Renal cortex interstitium (tissue), 11 donors: Measurements from ENCODE around the gene CADPS2. TPM values are rescaled to one million over a fixed set of nuclear protein-coding genes. Genes with fewer than 3 reads are reported as not detected.
"Not testable (repeated sequence)": the region's sequence is repeated elsewhere in the genome, so short reads cannot be mapped to it uniquely, and the experiment has no call there.

ENCODE experiments used
- DNase-seq, 11 donors: peaks; one replicate each; pipeline ENCODE4 v3.0.0-alpha.2; 2013; ENCODE audit warnings: low read depth in 9 of 11, low spot score in 4 of 11; ENCODE audit errors: extremely low read depth in 1 of 11
- polyA plus RNA-seq, 3 donors: library from polyadenylated mRNA; unstranded; fragments of 120-200 nt; gene quantifications; one replicate each; pipeline ENCODE4 v1.2.1, GENCODE V29; 2013; ENCODE audit not compliant: insufficient read length in 3 of 3

CADPS2 gene
- polyA plus RNA-seq, 3 donors = 54.7 to 67.2 (median 63.4) TPM

DNA sequence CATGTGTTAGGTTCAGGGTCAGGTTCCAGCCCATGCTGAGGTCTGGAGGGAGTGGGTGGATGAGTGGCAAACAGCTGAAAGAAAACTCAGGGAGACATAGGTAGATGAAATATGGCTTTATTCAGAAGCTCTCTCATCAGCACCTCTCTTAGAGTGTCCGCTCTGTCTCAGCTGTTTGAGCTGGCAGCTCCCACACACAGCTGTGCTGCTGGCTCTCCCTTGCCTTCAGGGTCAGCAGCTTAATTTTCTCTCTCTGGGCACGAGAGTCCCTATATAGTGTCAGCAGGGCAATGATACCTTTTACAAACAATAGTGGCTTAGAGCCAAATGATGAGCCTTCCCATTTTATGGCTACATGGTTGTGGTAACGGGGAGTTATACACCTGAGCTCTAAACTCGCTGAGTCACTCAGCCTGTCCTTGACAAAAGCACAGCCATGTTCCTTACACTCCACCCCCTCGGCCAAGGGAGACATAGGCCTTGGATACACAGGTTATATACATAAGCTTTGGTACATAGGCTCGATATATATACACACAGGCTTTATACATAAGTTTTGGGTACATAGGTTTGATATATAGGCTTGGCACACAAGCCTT, 197.8 kb downstream of the CADPS2 start:
- DNase-seq = peak in 6 of 11 donors; percentile 18 to 39 (median 33)

DNA sequence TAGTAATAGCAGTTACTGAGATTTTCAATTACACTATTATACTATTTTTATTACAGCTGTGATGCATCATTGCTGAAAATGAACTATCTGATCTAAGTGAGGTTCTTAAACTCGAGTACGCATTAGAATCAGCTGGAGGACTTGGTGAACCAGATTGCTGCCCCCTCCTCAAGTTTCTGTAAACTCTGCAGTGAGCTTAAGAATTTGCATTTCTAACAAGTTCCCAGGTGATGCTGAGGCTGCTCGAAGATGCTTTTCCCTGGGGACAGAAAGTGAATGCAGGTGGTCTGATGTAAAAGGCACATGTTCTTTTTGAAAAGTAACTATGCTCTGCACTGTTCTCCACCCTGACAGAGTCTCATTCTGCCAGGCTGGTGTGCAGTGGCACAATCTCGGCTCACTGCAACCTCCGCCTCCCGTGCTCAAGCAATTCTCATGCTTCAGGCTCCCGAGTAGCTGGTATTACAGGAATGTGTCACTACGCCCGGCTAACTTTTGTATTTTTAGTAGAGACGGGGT, 199.8 kb downstream of the CADPS2 start:
- DNase-seq = no peak

DNA sequence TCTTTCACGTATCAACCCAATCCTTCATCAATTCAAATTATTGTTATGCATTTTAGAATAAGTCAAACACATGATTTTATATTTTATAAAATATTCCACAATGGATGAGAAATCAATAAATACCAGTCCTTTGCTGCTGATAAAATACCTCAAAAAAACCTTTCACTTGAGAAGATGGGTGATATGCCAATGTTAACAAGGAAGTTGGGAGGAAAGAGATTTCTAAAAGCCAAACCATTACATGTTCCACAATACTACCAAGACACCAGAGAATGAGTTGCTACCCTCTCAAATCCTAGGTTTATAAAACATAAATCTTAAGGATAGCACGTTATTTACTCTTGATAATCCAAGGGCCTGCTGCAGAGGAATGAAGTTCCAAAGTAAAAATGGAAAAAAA, 201.8 kb downstream of the CADPS2 start:
- DNase-seq = no peak

DNA sequence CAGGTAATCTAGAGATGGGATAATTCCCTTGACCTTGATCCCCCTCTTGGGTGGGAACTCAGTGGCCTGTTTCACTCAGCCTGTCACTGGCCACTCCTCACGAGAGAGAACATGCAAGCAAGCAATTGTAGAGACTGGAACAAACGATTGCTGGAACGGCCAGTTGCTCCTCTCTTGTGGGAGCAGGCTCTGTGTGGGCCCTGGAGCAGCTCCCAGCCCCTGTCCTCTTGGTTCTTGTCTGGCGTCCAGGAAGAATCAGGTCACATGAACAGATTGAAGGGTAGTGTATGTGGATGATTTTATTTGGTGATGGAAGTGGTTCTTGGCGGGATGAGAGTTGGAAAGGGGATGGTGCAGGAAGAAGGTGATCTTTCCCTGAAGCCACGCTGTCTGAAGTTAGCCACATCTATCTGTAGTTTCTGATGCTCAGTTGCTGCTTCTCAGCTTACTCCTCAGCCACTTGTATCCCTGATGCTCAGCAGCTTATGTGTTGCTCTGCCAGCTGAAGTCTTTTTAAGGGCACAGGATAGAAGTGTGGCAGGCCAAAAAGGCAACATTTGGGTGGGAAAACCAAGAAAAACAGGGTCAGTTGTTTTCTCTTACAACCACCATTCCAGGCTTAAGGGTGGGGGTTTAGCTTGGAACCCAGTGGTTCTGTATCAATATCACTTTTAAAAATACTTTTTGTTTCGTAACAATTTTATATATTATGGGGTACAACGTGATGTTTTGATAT, 203.3 kb downstream of the CADPS2 start:
- no peak for DNase-seq

DNA sequence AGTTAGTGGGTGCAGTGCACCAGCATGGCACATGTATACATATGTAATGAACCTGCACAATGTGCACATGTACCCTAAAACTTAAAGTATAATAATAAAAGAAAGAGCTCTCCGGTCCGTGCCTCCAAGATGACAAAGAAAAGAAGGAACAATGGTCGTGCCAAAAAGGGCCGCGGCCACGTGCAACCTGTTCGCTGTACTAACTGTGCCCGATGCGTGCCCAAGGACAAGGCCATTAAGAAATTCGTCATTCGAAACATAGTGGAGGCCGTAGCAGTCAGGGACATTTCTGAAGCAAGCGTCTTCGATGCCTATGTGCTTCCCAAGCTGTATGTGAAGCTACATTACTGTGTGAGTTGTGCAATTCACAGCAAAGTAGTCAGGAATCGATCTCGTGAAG, 205.1 kb downstream of the CADPS2 start:
- not testable (repeated sequence) for DNase-seq

DNA sequence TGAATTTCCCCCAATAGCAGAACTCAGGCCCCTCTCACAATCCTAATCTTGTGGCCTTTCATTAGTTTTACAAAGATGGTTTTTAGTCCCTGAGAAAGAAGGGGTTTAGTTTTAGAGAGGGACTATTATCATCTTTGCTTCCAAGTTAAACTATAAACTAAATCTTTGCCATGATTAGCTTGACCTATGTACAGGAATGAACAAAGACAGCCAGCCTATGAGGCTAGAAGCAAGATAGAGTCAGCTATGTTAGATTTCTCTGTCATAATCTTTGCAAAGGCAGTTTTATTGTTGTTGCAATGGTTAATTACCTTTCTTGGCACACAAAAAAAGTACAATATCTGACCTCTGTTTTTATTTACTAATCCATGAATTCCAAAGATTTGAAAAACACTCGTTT, 206.4 kb downstream of the CADPS2 start:
- DNase-seq = no peak

DNA sequence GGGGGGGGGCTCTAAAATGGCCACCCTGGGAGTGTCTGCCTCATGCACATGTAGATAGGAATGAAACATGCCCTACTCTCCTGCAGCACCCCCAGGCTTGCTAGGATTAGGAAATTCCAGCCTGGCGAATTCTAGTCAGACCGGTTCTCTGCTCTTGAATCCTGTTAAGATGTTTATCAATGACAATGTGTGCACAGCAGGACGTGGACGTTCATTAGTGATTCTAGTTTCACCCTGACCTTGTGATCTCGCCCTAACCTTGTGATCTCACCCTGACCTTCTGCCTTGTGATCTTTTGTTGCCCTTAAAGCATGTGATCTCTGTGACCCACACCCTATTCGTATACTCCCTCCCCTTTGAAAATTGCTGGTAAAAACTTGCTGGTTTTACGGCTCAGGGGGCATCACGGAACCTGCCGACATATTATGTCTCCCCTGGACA, 207.0 kb downstream of the CADPS2 start:
- DNase-seq = peak in 2 of 11 donors; percentile 17 to 21

DNA sequence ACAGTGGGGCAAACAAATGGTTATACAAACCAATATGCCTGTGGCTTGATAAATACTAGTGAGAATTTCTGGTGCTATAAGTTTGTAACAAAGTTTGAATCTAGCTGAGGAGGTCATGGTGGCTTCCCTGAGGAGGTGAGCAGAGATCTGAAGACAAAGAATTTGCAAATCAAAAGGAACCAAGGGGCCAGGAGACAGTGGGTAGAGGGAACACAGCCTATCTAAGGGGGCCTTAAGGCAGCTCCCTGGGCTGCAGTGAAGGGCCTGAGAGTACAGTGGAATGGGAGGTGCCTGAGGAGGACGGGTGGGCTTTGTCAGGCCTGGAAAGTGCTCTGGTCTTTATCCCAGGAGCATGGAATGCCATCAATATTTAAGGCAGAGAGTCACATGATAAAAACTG, 209.1 kb downstream of the CADPS2 start:
- DNase-seq = no peak

DNA sequence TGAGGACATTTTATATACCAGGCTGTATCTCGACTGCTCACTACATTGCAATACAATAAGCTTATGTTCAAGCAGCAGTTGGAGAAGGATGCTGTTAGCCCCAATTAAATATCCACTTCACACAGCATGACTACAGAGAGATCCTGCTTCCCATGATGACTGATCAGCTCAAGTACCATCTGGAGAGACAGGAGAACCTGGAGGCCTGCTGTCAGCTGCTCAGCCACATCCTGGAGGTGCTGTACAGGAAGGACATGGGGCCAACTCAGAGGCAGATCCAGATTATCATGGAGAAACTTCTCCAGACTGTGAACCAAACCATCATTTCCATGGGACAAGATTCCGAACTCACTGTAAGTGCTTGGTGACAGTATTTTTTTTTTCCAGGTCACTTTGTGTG, 209.8 kb downstream of the CADPS2 start:
- DNase-seq = no peak

DNA sequence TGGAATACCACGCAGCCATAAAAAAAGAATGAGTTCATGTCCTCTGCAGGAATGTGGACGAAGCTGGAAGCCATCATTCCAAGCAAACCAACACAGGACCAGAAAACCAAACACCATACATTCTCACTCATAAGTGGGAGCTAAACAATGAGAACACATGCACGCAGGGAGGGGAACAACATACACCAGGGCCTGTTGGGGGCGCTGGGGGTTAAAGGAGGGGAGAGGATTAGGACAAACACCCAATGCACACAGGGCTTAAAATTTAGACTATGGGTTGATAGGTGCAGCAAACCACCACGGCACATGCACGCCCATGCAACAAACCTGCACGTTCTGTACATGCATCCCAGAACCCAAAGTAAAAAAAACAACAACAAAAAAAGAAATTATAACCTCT, 210.6 kb downstream of the CADPS2 start:
- no peak for DNase-seq

DNA sequence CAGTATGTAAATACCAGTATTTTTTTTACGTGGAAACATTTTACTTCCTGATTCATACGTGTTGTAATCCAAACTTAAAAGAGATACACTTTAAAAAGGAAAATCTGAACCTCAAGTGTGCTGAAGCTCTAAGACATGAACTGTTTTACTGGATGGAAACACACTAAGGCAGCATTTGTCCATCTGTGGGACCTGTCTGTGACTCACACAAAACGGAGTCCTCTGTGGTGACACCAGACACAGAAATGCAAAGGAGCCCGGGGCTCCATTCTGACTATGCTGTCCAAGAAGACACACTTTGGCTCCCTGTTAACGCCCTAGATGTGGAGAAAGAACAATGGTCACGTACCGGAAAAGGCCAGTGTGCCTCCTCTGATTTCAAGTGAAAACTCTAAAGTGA, 211.2 kb downstream of the CADPS2 start:
- DNase-seq = no peak

DNA sequence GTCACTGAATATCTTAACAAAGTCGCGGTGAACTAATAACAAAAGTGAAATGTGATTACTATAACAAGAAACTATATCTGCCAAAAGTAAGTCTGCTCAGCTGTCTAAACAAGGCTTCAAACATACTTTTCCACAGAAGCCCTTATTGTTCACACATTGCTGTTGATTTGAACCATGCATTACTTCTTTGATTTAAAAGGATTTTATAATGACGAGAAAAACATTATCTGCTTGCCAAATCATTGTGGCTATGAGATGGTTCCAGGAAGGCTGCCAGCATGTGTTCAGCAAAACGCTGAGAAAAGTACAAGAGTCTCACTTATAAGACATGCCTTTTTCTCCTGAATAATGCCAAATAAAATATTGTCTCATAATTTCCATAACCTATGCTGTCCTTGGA, 211.8 kb downstream of the CADPS2 start:
- DNase-seq = no peak

DNA sequence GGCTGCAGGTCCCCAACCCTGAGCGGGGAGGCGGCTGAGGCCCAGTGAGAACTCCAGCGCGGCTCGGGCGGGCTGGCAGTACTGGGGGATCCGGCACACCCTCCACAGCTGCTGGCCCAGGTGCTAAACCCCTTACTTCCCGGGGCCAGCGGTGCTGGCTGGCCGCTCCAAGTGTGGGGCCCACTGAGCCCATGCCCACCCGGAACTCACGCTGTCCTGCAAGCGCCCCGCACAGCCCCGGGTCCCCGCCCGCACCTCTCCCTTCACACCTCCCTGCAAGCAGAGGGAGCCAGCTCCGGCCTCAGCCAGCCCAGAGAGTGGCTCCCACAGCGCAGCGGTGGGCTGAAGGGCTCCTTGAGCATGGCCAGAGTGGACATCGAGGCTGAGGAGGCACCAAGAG, 212.3 kb downstream of the CADPS2 start:
- DNase-seq = no peak

DNA sequence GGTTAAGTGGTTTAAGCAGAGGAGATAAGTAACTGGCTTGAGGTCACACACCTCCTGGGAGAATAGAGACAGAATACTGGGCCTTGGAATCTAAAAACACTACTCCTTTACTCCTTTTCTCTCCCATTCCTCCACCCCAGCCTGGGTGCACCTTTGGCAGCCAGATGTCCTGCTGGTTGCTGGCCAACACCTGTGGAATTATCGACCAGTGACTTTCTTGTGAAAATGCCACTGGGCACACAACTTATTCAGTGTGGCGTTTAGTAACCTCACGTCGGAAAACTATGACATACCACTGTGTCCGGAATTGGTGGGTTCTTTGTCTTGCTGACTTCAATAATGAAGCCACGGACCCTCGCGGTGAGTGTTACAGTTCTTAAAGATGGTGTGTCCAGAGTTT, 213.7 kb downstream of the CADPS2 start:
- DNase-seq = no peak

DNA sequence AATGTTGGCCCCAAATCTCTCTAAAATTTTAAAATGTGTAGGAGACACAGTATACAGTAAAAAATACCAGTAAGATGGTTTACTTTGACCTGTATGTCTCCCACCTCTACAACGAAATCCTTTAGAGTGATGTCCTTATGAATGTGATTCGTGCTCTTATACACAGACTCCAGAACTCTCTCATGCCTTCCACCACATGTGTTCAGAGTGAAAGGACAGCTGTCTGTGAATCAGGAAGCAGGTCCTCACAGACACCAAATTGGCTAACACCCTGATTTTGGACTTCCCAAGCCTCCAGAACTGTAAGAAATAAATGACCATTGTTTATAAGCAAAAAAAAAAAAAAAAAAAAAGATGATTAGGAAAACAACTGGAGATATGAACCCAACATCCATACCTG, 222.5 kb downstream of the CADPS2 start:
- DNase-seq = no peak

DNA sequence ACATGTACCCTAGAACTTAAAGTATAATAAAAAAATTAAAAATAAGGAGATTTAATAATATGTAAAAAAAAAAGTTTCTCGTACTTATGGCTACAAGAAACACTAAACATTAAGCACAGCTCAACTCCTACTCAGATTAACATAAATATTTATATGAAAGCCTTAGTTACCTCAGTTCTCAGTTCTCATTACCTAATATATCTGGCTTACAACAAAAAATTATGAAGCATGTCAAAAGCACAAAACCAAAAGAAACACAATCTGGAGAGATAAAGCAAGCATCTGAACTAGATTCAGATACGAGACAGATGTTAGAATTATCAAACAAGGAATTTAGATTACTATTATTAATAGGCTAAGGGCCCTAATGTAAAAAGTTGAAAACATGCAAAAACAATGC, 227.4 kb downstream of the CADPS2 start:
- DNase-seq = no peak

DNA sequence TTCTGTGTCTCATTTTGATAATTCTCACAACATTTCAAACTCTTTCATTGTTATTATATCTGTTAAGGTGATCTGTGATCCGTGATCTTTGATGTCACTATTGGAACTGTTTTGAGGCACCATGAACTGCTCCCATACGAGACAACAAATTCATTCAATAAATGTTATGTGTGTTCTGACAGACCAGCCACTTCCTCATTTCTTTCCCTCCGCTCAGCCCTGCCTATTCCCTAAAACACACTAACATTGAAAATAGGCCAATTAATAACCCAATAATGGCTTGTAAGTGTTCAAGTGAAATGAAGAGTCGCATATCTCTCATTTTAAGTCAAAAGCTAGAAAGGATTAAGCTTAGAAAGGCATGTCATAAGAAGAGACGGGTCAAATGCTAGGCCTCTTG, 232.6 kb downstream of the CADPS2 start:
- no peak for DNase-seq

DNA sequence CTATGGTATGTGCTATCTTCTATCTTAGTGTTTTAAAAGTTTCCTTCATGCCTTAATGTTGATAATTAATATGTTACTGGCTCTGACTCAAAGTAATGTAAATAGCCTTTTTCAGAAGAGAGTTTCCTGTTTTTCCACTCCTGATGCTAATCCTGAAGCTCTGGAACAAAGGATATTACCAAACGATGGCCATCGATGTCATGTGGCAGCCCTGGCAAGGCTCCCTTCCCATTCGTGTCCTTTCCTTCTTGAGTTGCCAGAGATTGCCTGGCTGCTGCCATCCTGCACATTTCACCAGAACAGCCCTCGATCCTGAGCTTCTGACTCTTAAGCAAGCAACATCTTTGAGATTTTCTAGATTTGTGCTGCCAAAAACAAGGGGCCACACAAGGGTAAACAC, 233.4 kb downstream of the CADPS2 start:
- DNase-seq = no peak

DNA sequence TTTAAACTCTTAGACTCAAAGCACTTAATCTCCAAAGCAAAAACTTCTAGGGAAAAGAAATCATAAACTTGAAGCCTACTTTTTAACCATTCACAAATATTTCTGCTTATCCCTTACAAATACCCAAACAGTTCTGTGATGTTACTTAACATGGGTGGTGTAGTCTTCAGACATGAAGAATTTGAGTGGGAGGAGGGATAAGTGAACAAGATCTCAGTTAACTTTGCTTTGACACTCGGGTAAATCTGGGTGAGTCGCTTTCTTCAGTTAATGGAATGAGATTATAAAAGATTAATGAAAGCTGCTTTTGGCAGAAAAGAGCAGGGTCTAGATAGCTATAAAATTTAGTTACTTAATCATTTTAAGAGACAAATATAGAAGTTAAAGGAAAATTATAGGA, 234.8 kb downstream of the CADPS2 start:
- DNase-seq = no peak

DNA sequence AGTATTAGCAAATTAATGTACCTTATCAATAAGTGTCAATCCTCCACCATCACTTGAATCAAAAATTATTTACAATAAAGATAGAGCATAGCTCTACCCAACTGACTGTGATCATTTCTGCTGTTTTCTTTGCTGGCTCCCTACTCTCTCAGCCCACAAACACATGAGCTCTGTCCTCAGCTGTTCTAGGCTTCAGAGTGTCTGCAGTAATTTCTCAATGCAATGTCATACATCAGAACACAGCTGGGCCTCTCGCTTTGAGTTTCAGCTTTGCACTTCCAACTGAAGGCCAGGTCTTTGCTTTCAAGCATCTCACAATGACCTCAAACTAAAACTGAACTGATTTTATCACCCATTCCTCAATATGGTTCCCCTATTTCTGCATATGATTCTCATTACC, 243.0 kb downstream of the CADPS2 start:
- no peak for DNase-seq

DNA sequence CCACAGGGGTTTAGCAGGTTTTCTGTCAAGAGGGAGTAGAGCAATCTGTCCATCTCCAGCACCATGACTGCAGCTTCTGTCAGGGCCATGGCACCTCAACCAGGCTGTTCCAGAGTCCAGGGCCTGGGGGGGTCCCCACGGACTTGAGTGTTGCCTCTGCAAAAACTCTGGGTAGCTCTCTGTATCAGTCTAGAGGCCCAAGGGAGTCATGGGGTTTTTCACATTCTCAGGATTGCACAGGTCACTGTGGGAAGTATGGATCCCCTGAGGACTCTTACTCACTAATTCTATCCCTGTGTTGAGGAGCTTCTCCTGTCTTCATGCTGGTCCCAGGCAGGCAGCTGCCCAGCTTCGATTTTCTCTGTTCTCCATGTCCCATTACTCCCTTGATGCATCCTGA, 247.8 kb downstream of the CADPS2 start:
- no peak for DNase-seq
